HG03460 (cell line): ENCODE measurements around the gene KASH5.

Experiments
- ATAC-seq: cut with Tn5 transposase; IDR thresholded peaks from one replicate; pipeline ENCODE4 v1.9.1; 2021; ENCODE audit not compliant: unreplicated experiment

KASH5 gene

DNA sequence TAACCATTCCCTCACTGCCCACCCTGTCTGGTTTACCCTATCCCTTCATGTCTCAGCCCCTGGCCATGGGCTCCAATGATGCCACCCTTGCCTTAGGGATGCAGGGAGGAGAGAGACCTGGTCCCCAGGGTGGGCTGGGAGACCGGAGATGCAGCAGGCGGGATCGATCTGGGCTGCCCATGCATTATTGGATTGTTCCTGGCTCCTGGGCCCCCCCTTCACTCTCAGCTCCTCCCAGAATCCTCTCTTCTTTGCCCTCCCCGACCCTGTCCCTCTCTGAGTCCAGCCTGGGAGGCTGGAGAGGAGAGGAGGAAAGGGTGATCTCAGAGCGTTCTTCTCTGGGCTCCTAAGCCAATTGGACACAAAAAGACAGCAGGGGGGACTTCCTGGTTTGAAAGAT, 5.8 kb downstream of the KASH5 start:
- no peak for ATAC-seq

DNA sequence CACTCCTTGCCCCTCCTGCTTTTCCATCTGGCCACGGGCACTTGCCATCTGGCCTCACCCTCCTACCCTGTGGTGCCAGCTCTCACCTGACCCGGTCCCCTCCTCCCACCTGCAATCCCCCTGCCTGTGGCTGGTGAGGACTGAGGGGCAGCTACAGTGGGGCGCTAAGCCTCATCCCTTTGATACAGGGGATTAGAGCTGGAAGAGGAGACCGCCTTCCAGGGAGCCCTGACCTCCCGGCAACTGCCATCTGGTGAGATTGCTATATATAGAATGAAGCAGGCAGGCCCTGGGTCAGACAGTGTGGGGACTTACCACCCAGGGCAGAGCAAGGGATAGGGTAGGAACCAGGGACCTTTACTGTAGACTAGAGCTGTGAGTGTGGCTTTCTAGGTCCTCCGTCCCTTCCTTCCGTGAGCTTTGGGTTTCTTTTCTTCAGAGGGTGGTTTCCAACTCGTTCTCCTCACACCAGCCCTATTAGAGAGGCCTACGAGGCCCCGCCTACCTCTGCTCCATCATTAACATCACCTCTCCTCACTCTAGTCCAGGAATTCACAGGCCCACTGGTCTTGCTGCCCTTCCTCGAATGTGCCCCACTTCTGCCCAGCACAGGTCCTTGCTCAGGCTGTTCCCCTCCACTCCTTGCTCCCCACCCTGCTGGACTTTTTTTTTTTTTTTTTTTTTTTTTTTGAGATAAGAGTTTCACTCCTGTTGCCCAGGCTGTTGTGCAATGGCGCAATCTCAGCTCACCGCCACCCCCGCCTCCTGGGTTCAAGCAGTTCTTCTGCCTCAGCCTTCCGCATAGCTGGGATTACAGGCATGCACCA, 7.7 kb downstream of the KASH5 start:
- no peak for ATAC-seq

DNA sequence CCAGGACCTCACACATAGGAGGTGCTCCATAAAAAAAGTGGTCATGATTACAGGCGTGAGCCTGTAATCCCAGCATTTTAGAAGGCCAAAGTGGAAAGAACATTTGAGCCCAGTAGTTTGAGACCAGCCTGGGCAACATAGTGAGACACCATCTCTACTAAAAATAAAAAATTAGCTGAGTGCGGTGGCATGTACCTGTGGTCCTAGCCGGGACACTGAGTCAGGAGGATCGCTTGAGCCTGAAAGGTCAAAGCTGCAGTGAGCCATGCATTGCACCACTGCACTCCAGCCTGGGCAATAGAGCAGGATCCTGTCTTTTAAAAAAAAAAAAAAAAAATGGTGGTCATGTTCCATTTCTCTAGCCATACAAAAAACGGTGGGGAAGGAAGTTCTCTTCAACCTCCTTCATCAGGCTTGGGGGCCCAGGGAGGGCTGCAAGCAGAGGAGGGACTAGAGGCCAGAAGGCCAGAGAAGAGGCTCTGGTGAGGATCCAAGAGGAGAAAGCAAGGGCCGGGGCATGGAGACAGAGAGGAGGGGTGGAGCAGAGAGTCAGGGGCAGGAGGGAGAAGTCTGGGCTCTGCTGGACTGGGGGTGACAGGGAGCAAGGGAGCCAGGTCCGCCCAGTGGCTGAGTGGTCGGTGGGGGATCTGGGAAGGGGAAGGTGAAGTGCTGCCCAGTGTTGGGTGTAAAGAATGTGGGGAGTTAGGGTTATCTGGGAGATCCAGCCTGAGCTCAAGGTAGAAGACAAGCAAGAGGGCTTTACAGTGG, 8.9 kb downstream of the KASH5 start:
- ATAC-seq: no peak

DNA sequence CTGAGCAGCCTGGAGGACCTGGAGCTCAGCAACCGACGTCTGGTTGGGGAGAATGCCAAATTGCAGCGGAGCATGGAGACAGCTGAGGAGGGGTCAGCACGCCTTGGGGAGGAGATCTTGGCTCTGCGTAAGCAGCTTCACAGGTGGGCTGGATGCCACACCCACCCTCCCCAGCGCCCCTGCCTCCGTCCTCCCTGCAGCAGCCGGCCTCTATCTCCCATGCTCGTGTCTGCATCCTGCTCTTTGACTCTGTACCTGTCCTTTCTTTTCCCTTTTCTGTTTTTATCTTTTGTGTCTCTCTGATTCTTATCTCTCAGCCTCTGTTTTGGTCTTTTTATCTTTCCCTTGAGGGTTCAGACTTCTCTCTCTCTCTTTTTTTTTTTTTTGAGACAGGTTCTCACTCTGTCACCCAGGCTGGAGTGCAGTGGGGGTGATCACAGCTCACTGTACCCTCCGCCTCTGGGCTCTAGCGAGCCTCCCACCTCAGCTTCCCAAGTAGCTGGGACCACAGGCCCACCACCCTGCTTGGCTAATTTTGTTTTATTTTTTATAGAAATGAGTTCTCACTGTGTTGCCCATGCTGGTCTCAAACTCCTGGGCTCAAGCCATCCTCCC, 10.1 kb downstream of the KASH5 start:
- no peak for ATAC-seq

DNA sequence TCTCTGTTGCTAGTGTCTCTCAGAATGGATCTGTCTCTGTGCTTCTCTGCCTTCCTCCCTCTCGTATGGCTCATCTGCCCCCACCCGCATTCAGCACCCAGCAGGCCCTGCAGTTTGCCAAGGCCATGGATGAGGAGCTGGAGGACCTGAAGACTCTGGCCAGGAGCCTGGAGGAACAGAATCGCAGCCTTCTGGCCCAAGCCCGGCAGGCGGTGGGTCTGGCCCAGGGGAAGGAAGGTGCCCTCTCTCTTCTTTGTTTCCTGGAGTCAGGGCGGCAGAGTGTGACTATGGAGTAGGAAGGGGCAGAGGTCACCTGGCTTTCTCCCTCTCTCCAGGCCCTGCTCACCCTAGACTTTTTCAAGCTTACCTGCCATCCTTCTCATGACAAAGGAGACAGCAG, 10.9 kb downstream of the KASH5 start:
- ATAC-seq: no peak

DNA sequence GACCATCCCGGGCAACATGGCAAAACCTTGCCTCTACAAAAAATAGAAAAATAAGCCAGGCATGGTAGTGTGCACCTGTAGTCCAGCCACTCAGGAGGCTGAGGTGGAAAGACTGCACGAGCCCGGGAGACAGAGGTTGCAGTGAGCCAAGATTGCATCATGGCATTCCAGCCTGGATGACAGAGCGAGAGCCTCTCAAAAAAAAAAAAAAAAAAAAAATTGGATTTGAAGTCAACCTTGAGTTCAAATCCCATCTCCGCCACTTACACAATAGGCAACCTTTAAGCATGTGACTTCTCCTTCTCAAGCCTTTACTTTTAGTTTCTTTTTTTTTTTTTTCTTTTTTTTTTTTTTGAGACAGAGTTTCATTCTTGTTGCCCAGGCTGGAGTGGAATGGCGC, 12.0 kb downstream of the KASH5 start:
- ATAC-seq: no peak

DNA sequence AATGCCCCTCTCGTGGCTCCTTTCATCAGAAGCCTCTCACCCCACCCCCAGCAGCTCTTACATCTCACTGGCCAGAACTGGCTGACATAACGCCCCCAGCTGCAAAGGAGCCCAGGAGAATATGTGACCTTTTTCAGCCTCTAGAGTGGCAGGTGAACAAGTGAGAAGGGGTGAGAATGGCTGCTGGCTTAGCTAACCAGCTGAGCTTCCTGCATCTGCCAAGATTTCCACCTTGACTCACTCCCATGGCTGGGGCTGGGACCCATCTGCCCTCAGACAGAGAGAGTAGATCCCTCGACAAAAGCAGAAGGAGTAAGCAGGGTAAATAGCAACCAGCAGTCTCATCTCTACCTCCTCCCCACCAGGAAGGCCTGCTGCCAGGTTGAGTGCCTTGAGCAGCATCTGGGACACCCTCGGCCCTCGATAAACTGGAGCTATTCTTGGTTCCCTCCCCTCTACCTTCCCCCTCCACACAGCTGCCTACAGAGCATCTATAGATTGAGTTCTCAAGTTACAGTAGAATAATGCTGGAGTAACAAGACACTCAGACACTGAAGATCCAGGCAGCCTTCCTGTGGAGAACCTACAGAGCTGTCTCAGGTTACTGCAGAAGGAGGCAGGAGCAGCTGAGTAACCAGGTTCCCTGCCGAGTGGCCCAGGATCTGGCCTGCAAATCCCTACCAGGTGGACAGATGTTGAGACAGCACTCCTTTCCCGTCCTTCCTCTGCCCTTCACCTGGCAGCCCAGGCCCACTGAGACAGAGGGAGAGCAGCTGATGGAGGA, 15.5 kb downstream of the KASH5 start:
- ATAC-seq: no peak

DNA sequence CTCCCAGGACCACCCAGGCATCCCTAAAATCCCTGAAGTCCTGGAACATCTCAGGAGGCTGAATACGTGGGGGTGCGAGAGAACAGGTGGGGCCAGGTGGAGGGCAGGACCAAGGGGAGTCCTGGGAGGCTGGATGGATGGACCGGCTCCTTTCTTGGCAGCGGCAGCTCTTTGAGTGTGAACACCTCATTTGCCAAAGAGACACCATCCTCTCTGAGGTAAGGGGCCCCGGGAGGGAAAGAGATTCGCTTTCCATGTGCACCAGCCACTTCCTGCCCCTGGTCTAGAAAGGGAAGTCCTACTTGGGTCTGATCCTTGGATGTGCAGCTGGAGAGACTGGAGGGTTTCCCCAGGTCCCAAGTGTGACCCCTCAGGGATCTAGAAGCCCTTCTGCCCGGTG, 19.0 kb downstream of the KASH5 start:
- no peak for ATAC-seq

DNA sequence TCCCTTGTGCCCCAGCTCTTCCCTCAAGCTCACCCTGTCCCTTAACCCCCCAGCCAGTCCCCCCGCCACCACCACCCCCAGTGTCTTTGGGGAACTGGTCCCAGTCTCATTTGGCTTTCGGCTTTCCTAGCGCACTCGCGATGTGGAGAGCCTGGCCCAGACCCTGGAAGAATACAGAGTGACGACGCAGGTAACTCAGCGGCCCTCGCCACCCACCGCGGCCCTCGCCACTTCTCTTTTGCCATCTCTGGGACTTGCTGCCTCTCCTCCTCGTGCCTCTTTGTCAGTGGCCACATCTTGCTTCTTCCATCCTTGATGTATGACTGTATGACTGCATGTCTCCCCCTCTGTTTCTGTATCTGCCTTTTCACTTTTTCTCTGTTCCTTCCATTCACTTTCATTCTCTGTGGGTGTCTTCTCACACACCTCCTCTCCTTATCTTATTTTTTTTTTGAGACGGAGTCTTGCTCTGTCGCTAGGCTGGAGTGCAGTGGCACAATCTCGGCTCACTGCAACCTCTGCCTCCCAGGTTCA, 19.5 kb downstream of the KASH5 start:
- ATAC-seq: no peak

DNA sequence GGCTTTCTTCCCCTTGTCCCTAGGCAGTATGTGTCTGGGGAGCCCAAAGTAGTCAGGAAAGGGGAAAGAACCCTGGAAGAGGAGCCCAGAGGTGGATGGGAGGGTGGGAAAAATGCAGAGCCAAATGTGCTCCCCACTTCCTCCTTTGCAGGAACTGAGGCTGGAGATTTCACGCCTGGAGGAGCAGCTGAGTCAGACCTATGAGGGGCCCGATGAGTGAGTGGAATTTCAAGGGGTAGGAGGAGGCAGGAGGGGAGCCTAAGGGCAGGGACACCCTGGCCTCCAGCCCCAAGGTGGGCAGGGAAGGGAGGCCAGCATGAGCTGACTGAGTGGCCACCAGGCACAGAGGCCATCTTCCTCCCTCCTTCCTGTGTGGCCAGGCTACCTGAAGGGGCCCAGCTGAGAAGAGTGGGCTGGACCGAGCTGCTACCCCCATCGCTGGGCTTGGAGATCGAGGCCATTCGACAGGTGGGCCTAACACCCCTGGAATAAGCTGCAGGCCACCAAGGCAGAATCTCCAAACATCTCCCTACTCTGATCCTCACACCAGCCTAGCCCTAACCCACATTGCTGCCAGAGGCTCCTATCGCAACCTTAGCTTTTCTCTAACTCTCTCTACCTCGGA, 20.9 kb downstream of the KASH5 start:
- ATAC-seq: no peak

DNA sequence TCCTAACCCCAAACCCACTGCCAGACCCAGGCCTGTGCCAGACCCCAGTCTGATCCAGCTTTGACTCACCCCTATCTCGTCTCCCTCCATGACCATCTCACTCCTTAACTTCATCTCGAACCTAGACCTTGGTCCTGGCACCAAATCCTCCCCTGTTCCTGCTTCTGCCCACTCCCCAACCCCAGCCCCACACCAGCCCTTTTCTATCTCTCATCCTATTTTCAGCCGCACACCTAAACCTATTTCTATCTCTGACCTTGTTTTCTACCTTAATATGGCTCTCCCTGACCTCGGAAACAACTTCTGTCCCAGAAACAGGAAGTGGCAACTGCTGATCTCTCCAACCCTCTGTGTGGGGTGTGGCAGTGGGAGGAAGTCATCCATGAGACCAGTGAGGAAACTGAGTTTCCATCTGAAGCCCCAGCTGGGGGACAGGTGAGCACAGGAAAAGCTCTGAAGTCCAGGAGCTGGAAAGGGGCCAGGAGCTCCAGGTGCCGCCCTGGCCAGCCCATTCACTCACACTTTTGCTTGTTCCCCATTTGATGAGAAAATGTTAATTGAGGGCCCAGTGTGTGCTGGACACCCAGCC, 21.5 kb downstream of the KASH5 start:
- no peak for ATAC-seq

DNA sequence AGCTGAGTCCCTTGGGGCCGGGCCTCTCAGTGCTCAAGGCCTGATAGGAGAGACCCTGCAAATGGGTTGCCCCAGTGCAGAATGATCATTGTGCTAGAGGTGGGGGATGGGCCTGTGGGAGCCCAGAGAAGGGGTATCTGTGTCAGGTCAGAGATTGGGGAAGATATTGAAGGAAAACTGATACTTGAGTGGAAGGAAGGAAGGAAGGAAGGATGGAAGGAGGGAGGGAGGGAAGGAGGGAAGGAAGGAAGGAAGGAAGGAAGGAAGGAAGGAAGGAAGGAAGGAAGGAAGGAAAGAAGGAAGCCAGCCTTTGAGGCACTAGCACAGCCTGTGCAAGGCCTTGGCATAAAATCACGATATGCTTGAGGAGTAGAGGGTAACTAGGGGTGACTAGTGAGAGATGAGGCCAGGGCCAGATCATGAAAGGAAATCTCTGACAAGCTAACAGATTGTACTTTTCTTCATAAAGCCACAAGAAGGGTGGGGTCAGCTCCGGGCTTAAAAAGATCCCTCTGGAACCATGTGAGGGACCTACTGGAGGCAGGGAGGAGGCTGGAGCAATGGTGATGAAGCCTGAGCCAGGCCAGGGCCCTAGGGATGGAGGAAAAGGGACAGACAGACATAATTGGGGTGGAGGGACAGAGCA, 23.8 kb downstream of the KASH5 start:
- ATAC-seq: no peak

DNA sequence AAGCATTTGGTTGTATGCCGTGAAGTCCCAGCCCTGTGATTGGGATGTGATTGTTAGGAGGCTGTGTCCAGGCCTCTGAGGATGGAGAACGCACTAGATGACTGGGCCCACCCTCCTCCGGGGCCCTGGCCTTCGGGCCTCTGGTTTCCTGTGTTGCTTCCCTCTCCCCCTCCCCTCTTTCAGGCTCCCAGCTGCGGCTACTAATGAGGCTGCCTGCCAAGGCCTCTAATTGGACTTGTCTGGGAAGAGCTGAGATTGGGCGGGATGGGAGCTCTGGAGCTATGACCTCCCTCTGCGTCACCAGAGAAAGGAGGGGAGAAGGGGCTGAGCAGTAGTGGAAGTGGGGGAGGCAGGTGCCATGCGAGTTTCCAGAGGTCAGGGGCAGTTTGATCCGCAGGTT, 25.3 kb downstream of the KASH5 start:
- ATAC-seq: no peak

DNA sequence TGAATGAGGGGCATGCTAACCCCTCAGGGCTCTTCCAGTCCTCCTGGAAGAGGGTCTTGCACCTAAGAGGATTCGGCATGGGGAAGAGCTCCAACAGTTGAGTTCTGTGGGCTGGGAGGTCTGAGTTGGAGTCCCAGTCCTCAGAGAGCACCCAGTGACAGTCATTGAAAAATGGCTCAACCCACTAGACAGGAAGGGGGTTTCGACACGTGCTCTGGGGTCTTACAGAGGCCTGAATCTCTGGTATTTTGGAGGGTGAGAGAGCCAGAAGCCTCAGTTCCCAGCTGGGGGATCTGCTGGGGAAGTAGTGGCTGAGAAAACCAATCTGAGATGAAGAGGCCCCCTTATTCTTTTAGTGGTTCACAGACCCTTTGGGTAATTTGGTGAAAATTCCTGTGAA, 26.2 kb downstream of the KASH5 start:
- ATAC-seq: no peak

DNA sequence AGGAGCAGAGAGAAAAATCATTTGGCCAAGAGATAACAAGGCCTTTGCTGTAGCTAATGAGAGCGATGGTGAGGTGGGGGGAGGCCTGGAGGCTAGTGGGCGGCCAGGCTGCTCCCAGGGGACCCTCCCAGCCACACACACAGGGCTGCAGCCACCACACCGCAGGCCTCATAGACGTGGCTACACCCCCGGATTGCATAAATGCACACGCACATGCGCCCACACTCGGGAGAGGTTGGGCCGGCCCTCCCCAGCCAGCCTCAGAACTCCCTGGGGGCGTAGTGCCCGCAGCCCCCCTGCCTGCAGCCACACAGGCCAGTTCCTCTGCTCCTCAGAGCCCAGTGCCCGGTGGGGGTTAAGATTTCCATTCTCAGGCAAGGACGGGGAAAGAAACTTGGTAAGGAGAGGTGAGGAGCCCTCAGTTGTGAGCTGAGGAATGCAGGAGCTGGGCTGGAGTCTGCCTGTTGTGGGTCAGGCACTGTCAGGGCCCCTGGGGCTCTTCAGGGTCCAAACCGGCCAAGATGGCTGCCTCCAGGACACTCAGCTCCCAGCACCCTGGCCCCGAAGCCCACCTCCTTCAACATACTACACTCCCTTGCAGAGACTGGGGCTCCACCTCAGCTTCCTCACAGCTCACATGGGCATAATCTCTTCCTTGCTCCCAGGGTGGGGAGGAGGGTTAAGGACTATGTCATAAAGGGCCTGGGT, 27.2 kb downstream of the KASH5 start:
- no peak for ATAC-seq

DNA sequence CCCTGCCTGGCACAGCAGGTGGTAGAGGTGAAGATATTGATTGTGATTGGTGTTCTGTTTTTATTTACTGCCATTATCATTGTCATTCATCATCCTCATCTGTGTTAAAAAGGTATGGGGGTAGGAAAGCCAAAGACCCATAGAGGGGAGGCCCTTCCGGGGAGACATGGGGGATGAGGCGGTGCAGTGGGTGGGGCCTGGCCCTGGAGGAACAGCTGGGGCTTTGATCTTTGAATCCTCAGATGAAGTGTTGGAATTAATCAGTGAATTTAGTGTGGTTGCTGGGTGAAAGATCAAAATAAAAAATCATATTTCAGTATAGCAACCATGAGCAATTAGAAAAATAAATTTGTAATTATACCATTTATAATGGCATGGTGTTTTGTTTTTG, 27.8 kb downstream of the KASH5 start:
- no peak for ATAC-seq

DNA sequence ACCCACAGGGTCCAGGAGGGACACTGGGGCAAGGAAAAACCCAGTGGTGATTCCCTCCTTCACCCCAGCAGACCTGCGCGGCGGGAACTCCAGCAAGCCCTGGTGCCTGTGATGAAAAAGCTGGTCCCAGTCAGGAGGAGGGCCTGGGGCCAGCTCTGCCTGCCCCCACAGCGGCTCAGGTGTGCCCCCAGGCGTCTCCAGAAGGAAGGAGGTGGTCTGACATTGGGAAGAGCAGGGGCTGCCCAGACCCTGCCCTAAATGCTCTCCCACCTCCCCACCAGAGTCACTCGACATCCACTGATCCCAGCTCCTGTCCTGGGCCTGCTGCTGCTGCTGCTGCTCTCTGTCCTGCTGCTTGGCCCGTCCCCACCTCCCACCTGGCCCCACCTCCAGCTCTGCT, 29.0 kb downstream of the KASH5 start:
- ATAC-seq: no peak

DNA sequence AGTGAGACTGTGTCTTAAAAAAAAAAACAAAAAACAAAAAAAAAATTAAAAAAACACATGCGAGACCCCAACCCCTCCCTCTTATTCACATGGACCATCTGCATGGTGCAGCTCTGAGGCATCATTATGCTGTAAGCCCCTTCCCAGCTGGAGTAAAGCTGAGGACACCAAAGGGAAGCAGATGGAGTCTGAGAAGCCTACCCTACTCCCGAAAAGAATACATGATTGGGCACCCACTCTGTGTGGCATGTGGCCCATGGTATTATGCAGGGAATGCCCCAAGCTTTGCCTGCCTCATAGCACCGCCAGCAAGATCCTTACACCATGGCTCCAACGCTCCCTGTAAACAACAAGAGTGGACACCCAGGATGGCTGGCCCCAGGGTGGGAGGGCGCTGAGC, 30.5 kb downstream of the KASH5 start:
- ATAC-seq: no peak

DNA sequence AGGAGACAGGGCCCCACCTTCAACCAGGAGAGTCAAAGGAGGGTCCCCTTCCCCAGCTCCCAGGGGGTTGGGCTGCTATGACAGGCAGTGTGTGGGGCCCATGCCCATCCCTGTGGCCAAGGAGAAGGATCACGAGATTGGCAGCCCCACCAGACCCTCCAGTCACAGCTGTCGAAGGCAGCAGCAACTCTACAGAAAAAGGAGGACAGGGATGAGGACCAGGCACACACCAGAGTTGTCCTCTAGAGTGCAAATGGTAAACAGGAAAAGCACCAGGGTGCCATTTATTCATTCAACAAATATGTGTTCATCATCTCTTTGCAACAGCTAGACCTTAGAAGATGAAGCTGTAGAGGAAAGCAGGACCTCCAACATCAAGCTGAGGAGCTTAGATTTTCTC, 31.1 kb downstream of the KASH5 start:
- ATAC-seq: no peak
